ENCODE measurements around the gene WSCD1.
A peak's percentile ranks its signal among the peaks of the same experiment; 100 is the strongest.

WSCD1 gene

DNA sequence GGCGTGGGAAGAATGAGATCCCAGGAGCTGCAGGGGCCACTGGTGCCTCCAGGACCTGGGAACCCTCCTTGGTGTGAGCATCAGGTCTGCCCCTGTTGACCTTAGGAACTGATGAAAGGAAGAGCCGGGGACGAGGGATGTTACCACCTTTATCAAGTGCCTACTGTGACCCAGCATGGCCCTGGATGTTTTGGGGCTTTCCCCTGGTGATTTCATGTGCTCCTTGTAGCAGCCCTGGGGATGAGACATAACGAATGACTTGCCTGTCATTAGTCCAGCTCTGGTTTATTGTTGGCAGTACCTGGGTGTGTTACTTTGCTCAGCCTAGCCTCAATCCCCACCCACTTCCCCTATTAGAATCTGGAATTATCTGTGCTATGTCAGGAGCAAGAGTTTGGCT lies 39.9 kb downstream of the WSCD1 start:
- no peak for DNase-seq

DNA sequence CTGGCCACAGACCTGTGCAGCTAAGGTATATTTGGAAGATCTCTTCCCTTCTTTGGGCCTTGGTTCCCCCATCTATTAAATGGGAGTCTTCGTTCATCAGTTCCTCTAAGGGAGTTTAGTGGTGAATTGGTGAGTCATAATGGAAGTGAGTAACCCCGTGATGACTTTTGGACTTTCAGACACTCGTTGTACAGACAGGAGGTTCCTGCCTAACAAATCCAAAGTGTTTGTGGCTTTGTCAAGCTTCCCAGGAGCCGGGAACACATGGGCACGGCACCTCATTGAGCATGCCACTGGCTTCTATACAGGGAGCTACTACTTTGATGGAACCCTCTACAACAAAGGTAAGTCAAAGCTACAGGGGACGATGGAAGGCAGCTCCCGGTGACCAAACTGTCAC lies 40.4 kb downstream of the WSCD1 start:
- no peak for DNase-seq

DNA sequence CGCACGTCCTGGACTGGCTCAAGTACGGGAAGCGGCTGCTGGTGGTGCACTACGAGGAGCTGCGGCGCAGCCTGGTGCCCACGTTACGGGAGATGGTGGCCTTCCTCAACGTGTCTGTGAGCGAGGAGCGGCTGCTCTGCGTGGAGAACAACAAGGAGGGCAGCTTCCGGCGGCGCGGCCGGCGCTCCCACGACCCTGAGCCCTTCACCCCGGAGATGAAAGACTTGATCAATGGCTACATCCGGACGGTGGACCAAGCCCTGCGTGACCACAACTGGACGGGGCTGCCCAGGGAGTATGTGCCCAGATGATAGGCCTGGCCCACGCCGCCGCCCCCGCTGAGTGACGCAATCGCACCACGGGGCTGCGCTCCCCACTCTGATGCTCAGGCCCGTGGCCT lies 50.2 kb downstream of the WSCD1 start:
- no peak for DNase-seq

DNA sequence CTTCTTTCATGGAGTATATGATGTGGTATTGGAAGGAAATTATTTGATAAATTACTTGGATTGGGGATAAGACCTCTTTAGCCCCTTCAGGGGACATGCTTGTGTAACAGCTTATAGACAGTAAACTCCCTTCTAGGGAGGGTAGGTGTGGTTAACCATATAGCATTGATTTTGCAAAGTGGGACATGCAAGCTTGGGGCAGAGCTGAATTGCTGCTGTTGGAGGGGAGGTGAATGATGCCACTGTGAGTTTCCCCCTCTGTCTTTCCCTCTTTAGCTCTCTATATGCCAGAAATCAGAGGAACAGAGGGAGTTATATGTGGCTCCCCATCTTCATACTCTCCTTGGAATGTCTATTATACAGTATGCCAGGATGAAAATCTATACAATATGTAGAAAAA lies 54.7 kb downstream of the WSCD1 start:
- DNase-seq: no peak

DNA sequence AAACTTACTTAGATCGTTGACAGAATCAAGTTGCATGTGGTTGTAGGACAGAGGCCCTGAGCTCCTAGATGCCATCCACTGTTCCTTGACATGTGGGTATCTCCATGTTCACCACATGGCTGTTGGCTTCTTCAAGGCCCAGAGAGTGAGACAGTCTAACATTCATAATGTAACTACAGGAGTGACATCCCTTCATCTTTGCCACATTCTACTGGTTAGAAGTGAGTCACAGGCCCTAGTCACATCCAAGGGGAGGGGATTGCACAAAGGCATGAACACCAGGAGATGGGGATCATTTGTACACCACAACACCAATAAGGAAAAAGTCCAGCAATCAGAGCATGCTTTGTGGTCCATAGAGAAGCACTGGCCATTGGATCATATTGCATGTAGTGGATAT lies 56.6 kb downstream of the WSCD1 start:
- no peak for DNase-seq

DNA sequence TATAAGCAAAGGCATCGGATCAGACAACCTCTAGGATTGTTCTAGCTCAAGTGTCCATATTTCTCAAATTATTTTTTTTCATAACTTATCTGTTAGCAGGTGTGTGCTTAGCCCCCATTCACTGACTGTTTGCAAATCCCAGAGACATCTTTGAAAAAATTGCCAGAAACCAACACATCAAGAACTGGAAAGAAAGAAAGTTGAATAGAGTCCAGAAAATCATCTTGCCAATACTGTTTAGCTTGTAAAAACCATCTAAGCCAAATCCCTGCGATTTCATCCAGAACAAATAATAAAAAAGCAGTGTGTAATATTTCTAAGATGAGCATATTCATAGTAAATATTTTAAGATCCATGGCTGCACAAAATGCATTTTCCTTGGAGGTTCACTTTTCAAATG lies 64.5 kb downstream of the WSCD1 start:
- DNase-seq: no peak

DNA sequence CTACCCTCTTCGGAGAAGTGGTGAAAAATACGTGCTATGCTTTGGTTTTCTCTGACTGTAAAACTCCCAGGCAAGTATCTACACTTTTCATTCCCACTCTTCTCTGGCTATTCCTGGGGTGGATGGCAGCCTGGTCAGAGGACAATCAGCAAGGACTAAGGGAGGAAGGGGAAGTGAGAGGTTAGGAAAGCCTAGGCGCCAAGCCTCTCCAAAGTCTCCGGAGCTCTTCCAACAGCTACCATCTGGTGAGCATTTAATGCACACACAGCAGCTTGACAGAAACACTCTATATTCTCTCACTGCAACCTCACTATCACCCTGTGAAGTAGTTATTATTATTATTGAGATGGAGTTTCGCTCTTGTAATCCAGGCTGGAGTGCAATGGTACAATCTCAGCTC lies 65.1 kb downstream of the WSCD1 start:
- no peak for DNase-seq

DNA sequence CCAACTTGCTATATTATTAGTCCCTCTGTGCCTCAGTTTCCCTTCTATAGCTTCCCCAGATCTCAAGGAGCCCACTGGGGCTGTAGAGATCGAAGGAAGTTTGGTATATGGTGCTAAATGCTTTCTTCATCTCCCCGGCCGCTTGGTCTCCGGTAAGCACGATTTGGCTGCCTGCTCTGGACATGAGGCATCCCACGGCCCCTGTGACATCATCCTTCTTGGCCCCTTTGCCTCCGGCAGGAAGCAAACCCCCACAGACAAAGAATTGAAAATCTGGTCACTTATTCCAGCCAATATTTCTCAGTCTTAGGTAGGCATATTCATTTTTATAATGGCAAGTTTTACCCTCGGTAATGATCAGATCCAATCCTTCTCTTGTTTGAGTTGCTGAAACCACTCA lies 65.8 kb downstream of the WSCD1 start:
- no peak for DNase-seq

DNA sequence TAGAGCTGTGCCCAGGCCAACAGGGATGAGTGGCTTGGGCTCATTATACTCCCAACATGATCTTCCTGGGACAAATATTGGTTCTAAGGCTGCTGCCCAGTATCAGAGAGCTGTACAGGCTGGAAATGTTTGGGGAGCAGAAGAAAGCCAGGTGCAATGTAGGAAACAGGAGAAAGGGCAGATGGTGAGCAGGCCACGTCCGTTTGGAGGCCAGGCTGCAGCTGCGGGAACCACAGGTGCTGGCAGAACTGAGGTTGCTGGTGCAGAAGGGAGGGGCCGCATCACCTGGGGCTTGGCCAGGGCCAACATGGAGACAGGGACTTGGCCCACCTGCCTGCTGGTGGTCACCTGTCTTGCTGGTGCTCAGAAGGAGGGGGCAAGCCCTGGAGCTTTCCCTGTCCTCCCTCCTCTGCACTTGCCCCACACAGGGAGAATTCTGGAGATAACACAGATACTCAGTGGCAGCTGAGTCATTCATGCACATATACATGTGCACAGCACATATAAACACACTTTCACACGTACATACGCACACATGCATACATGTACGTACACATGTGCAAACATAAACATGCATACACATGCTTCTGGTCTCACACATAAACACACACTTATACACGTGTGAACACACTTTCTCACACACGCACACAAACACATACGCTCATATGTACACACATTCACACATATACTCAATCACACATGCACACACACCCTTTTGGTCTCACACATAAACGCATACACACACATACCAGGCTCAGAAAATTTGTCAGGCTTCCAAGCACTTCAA lies 67.7 kb downstream of the WSCD1 start:
- no peak for DNase-seq

DNA sequence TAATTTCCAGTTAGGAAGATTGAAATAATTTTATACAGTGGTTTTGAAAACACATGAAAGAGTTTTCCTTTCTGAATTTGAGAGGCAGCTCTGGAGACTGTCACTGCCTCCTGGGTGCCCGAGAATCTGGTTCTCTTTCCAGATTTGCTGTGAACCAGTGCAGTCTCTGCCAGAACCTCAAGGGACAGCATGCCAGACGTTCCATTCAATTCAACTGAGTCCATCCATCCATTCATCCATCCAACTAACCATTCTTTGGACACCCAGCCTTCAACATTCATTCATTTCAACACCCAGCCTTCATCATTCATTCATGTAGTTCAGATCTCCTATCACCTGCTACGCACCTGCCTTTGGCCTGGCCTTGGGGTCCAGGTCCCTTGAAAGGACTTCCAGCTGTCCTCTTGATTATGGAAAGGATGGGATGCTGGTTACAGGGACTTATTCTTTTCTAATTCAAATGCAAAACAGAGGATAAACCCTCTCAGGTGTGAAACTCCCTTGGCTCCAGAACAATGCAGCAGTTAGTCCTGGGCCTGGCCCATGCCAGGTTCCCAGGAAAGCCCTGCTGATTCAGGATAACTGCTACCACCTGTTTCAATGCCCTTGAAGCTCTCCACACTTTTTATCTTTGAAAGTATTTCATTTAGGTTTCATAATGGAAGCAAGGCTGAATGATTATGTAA lies 68.7 kb downstream of the WSCD1 start:
- DNase-seq: peak; percentile 14

DNA sequence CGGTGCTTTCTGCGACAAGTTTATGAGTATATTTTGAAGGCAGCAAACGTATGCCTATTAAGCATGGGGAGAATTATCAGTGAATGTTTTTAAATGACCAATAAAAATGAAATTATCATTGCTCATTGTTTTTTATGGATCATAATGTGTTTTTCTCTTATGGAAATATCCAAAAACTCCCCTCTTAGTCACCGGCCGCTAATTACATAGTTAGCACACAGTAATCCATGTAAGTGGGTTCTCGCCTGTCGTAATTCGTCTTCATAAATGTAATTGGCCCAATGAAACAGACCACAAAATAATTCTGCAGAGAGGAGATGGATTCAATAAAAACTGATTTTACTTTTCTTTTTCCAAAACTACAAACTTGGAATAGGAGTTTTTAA lies 69.3 kb downstream of the WSCD1 start:
- DNase-seq: no peak

DNA sequence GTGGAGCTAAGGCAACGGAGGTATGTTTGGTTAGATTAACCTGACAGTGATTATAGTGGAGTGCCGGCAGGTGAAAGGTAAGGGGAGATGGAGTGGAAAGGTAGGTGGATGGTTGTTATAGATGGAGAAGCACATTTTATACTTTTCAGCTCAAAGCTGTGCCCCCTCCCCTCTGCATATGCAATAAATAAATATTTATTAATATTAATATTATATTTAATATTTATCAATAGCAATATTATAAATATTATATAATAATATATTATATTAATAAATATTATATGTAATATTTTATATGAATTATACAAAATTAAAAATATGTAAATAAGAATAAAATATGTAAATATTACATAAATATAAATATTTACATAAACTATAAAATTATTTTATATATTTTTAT lies 70.0 kb downstream of the WSCD1 start:
- no peak for DNase-seq

DNA sequence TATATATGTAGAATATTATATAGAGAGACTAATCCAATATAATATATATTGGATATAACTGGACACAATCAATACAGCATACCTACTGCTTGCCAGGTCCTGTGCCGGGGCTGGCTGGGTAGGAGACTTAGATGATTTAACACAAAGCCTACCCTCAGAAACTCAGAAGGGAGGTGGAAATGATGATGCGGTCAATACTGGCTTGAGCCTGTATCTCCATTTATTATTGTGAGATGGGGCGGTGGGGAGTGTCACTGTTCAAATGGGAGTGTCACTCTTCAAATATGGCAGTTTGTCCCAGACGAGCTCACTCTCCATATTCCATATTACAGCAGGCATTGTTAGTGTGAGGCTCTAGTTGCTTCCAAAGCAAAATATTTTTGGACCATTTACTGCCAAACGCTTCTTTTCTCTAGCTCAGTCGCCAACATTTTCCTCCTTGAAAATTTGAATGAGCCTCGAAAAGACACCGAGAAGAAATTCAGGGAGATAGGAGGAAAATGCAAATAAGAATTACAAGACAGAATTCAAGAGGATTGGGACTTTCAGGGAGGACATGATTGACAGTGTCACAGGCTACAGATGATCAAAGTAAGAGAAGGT lies 70.7 kb downstream of the WSCD1 start:
- DNase-seq: no peak

DNA sequence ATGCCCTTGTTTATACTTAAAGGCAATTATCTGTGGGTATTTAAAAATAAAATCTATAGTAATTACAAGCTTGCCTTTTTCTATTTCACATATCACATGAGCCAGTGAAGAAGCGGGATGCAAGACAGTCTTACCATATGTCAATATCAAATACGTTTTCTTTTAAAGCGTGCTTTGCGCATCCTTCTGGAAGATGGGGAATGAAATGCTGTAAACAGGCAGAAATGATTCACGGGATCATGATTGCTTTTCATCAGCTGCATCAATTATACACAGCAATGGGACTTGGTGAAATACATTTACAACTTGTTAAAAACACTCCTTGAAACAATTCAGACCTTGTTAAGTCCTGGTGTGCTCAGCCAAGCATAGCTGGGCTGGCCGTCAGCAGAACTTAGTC lies 72.5 kb downstream of the WSCD1 start:
- DNase-seq: no peak

DNA sequence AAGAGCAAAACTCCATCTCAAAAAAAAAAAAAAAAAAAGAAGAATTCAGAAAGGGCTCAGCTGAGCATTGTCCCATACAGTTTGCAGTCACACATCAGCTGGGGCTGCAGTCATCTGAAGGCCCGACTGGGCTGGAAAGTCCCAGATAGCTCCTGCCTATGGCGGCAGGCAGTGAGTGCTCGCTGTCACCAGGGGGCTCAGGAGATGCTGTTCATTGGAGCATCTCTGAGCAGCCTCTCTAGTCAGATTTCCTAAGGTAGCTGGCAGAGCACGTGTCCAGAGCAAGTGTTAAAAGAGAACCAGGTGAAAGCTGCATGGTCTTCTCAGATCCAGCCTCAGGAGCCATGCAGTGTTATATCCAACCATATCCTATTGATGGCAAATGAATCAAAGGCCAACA lies 75.8 kb downstream of the WSCD1 start:
- DNase-seq: no peak

DNA sequence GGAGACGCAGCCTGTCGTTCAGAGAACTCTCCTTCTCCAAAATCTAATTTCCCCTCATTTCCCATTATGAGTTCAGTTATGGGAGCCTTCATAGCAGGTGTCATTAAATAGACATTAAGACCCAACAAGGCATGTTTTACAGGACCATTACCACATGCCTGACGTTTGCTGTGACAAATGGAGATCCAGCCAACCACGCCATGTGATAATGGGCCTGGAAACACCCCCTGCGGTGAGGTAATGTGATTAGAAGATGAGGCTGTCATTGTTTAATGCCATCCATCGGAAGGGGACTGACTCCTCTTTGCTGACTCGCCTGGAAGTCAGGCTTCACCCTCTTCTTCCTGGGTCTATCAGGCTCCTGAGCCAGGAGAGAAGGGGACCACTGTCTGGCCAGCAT lies 76.9 kb downstream of the WSCD1 start:
- DNase-seq: no peak

DNA sequence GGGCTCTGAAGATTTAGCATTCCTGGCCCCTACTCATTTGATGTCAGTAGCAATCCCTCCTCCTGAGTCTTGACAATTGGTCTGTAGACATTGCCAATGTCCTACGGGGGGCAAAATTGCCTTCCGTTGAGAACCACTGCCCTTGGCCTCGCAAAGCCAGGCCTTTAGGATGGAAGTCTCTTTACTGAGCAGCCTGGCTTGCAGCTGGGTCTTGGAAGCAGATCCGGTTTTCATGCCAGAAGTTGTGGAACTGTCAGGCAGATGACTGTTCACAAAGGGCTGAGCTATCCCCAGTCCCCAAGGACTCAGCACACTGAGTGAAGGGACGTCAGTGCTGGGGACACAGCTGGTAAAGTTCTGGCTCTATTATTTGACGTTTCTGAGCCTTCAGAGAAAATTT lies 83.2 kb downstream of the WSCD1 start:
- DNase-seq: no peak

DNA sequence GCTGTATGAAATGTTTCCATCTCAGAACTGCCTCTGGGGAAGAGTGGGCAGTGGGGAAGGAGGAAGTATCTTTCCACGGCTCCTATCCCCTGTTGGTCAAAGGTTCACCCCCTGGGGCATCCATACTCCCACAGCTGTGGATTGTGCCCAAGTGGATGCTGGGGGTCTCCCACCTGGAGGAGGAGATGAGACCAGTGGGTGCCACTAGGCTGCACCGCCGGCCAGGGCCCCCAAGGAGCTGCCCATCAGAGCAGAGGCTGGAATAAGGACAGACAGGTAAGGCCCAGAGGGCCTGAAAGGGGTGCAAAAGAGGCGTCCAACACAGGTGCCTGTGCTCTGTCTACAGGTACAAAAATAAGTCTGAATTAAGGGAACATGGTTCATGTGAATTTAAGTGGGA lies 87.5 kb downstream of the WSCD1 start:
- DNase-seq: no peak

DNA sequence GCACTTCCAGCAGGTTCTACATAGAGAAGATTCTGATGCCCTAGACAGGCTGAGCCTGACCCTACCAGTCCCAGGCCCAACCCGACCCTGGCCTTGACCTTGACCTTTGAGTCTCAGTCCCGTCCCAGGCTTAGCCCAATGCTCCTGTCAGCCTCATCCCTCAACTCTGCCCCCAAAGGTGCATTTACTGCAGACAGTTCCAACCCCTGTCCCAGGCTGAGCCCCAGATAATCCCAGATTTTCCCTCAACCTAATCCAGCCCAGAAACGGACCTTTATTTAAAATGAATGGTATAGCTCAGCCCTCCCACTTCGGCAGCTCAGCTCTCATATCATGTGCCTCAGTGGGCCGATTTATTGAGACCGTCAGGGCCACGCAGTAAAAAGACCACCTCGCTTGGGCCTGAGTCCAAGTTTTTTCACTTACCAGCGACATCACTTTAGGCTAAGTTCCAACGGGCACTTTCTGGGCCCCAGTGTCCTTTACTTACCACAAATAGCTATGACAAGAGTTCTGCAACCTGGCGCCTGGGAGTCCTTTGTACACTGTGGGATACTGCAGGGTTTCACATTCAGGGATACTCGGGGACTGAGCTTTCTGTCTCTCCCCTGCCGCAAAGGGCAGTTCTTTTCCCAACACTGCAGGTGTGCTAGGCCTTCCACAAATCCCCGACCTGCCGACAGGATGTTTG lies 89.5 kb downstream of the WSCD1 start:
- DNase-seq: no peak

DNA sequence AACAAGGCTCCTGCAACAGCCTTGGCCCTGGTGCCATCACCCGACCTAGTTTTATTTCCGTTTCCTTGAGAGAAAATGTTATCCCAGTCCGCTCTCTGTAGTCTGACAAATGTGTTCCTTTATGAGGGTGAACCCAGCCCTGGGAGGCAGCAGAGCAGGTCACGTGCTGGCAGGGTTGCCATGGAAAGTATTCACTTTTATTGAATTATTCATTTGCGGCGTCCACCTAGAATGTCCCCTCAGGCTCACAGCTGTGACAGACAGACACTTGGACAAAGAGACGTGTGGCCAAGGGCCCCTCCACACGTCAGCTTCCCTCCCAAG lies 90.0 kb downstream of the WSCD1 start:
- DNase-seq: no peak

DNA sequence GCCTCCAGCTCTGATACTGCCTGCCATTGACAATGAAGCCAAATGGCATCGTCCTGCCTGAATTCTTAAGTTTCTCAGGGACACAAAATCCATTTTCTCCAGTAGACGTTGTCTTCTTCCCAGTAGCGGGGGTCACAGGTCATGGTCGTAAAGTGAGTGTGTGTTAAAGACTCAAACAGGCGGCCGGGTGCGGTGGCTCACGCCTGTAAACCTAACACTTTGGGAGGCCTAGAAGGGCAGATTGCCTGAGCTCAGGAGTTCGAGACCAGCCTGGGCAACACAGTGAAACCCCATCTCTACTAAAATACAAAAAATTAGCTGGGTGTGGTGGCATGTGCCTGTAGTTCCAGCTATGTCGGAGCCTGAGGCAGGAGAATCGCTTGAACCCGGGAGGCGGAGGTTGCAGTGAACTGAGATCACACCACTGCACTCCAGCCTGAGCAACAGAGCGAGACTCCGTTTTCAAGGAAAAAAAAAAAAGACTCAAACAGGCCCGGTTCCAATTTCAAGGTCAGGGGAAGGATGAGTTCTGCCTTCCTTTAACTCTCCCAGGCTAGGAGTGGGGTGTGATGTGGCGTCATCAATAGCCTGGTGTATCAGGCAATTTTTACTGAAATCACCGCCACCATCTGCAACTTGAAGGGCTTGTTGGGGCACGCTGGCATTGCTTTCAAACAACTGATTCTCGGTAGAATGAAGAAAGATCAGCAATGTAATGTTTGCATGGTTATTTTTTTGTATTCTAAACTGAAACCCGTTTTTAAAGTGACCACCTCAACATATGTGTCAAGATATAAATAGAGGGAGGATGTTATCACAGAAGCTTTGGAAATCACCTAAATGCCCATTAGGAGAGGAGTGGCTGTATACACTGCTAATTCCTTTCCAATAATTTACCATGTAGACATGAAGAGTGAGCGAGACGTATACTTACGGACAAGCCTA lies 91.0 kb downstream of the WSCD1 start:
- peak; percentile 7 for DNase-seq

DNA sequence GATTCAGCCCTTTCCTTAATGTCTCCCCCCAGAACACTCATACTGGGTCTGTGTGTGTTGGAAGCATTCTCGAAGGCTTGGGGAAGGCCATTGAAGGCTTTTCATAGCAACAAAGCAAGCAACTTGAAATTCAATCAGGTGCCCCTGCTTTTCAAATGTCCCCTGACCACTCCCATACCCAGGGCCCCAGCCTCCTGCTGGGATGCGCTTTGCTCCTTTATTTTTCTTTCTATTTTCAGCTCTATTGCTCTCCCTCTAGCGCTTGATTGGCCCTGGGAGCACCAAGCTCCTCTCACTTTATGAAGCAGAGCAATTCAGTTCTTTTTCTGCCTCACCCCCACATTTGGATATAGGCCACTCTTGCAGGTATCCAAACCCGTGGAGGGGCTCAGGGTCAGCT lies 92.0 kb downstream of the WSCD1 start:
- peak; percentile 65 for DNase-seq

DNA sequence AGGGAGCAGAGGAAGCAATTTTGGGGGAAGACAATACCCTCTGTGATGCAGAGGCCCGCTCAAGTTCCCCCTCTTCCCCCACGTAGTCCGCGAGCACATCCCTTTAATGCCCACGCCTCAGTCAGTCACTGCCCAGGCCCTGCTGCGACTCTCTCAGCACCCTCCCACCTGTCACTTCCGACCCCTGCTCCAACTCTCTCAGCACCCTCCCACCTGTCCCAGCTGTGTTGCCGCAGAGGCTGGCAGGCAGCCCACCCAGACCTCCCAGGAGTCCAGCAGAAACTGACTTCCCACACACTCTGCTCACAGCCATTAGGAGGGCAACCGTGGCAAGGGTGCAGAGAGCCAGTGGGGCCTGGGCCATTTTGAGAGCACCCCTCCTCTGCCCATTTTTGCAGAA lies 92.7 kb downstream of the WSCD1 start:
- DNase-seq: peak; percentile 18

Measured in NCI-H345 (cell line).